ENCODE results near the gene DLG5. TPM values are rescaled to one million over a fixed set of nuclear protein-coding genes. Genes with fewer than 3 reads are reported as not detected.

The DLG5 gene
- total RNA-seq, 2 donors from 2014 or later: 72.3 to 134 TPM

DNA sequence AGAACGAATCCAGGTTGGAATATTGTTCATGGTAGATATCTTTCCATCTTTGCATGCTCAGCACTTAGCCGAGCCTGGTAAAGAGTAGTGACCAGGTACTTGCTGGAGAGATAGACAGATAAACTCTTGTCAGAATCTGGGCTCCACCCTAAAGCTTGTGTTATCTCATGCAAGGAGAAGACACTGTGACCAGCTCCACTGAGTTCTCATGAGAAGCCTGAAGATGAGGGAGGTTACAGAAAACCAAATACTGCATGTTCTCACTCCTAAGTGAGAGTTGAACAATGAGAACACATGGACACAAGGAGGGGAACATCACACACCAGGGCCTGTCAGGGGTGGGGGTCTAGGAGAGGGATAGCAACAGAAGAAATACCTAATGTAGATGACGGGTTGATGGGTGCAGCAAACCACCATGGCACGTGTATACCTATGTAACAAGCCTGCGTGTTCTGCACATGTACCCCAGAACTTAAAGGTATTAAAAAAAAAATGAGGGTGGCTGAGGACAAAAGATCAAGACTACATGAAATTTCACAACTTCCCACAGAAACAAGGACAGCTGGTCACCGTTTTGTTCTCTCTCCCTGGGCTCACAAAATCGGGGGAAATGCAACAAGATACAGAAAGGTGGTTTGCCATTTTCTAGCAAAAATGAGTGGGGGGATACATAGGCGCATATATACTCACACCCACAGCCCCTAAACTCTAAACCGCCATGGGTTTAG is 17.4 kb downstream of the DLG5 start:
- H3K9me3 ChIP-seq: no peaks in the 10 kb centered on the region
- no peak overlapping the region for H3K4me3 ChIP-seq
- no peaks in the 10 kb centered on the region for H3K36me3 ChIP-seq
- no peaks in the 10 kb centered on the region for H3K27me3 ChIP-seq (replicated peaks; ENCODE audit: insufficient read depth)
- TF ChIP-seq POLR2AphosphoS5 (IDR thresholded peaks at IDR 0.05) (no peak), POLR2A (IDR thresholded peaks at IDR 0.05) (no peak)
- TF ChIP-seq, protein P1, sequence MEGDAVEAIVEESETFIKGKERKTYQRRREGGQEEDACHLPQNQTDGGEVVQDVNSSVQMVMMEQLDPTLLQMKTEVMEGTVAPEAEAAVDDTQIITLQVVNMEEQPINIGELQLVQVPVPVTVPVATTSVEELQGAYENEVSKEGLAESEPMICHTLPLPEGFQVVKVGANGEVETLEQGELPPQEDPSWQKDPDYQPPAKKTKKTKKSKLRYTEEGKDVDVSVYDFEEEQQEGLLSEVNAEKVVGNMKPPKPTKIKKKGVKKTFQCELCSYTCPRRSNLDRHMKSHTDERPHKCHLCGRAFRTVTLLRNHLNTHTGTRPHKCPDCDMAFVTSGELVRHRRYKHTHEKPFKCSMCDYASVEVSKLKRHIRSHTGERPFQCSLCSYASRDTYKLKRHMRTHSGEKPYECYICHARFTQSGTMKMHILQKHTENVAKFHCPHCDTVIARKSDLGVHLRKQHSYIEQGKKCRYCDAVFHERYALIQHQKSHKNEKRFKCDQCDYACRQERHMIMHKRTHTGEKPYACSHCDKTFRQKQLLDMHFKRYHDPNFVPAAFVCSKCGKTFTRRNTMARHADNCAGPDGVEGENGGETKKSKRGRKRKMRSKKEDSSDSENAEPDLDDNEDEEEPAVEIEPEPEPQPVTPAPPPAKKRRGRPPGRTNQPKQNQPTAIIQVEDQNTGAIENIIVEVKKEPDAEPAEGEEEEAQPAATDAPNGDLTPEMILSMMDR (IDR thresholded peaks at IDR 0.05): no peak
- intact Hi-C loops (cut with DNase I): no loop called here
- DNase-seq (ENCODE audit: low spot score): no peak
- peak overlapping the region; percentile 47 to 51 for H3K27ac ChIP-seq
- peaks cover 16% of the 10 kb centered on the region for H3K4me1 ChIP-seq (replicated peaks)
- WGBS: 62% methylated on average over 9 of the region's 9 CpGs

DNA sequence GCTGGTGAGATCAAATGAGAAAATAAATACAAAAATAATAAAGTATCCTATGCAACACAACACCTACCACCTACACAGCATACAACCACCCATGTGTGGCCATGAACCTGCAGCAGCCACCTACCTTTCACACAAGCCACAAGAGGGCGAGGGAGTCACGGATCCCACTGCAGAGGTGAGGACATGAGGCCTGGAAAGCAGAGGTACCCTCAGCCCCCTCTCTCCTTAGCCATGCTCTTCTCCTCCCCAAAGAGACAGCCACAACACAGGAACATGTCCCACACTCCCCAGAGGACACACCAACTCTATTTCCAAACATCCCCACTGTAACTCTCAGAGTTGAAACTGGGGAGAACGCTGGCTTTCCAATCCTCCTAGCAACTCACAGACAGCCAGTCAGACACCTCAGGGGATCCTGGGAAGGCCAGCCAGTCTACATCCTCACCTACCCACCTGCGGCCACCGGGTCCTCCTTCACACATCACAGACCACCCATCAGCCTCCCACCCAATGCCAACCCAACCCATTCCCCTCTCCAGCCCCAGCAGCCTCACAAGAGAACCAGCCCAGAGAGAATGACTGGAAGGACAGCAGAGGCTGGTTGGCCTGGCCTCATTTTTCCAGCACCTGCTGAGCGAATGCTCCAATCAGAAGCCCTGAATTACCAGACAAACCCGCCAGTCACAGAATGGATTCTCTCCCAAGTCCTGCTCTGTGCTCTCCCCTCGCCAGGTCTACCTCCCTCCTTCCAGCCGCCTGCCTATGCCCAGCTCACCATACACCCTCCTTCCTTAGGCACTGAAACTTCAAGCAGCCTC is 18.4 kb downstream of the DLG5 start:
- WGBS: 74% methylated on average over 9 of the region's 9 CpGs
- no peak for DNase-seq (ENCODE audit: low spot score)
- Histone ChIP-seq H3K9me3 (no peaks in the 10 kb centered on the region), H3K36me3 (no peaks in the 10 kb centered on the region), H3K27me3 (replicated peaks; ENCODE audit: insufficient read depth) (no peaks in the 10 kb centered on the region), H3K27ac (peak overlapping the region; percentile 22 to 47), H3K4me1 (replicated peaks) (peaks cover 12% of the 10 kb centered on the region), H3K4me3 (no peak overlapping the region)
- intact Hi-C loops (cut with DNase I): no loop called here
- TF ChIP-seq POLR2AphosphoS5 (IDR thresholded peaks at IDR 0.05): no peak
- TF ChIP-seq, protein P1 (IDR thresholded peaks at IDR 0.05): peak in 1 of 4 experiments; percentile 49

DNA sequence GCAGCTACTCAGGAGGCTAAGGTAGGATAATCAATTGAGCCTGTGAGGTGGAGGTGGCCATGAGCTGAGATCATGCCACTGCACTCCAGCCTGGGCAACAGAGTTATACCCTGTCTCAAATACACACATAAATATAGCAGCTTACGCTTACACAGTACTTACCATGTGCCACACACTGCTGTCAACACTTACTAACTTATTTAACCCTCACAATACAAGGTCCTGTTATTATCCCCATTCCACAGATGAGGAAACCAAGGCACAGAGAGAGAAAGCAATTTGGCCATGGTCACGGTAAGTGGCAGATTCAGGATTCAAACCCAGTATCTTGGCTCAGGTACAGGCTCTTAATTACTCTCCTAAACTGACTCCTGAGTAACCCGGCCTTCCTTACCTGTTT is 19.1 kb downstream of the DLG5 start:
- H3K27ac ChIP-seq: no peak overlapping the region
- 85% methylated on average over 3 of the region's 3 CpGs for WGBS
- H3K4me1 ChIP-seq (replicated peaks): peaks cover 5% of the 10 kb centered on the region
- H3K4me3 ChIP-seq: no peak overlapping the region
- TF ChIP-seq POLR2AphosphoS5 (IDR thresholded peaks at IDR 0.05) (no peak), POLR2A (IDR thresholded peaks at IDR 0.05) (no peak)
- TF ChIP-seq, protein P1 (IDR thresholded peaks at IDR 0.05): no peak
- no peak for DNase-seq (ENCODE audit: low spot score)
- intact Hi-C loops (cut with DNase I): no loop called here
- H3K9me3 ChIP-seq: no peaks in the 10 kb centered on the region
- H3K27me3 ChIP-seq (replicated peaks; ENCODE audit: insufficient read depth): no peaks in the 10 kb centered on the region
- H3K36me3 ChIP-seq: no peaks in the 10 kb centered on the region

DNA sequence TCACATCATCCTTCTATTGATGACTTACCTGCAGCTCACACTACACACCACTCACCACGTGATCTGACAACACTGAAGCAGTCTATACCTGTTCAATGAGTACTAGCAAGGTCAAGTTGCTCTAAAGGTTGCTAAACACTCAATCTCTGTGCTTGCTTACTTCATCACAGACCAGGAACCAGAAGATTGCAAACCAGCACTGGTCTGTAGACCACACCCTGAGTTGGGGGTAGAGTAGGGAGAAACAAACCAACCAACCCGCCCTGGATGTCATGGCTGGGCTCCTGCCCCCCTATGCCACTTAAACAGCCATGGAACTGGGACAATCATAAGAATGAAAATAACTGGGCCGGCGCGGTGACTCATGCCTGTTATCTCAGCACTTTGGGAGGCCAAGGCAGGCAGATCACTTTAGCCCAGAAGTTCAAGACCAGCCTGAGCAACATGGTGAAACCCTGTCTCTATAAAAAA is 19.6 kb downstream of the DLG5 start:
- 93% methylated on average over 5 of the region's 5 CpGs for WGBS
- Histone ChIP-seq H3K27ac (no peak overlapping the region), H3K27me3 (replicated peaks; ENCODE audit: insufficient read depth) (no peaks in the 10 kb centered on the region), H3K4me3 (no peak overlapping the region), H3K9me3 (no peaks in the 10 kb centered on the region), H3K4me1 (replicated peaks) (peaks cover 6% of the 10 kb centered on the region), H3K36me3 (no peaks in the 10 kb centered on the region)
- TF ChIP-seq, protein P1 (IDR thresholded peaks at IDR 0.05): no peak
- TF ChIP-seq POLR2AphosphoS5 (IDR thresholded peaks at IDR 0.05): no peak
- no peak for TF ChIP-seq POLR2A (IDR thresholded peaks at IDR 0.05)
- DNase-seq (ENCODE audit: low spot score): no peak
- intact Hi-C loops (cut with DNase I): no loop called here

Measured in prostate gland (tissue), 2 donors.